Mucosa of descending colon (tissue), 3 donors: ENCODE measurements around the gene SSBP3. TPM values are rescaled to one million over a fixed set of nuclear protein-coding genes. Genes with fewer than 3 reads are reported as not detected.

Source experiments
- ATAC-seq: fragments of 200-7000 bp; cut with Tn5 transposase; one replicate; pipeline ENCODE4 v1.9.1; 2020; ENCODE audit warnings: mild to moderate bottlenecking, moderate library complexity
- DNase-seq, 3 donors: peaks; one replicate each; pipeline ENCODE4 v3.0.0-alpha.2; 2020
- H3K36me3 ChIP-seq: fragments of 200-600 bp; one replicate; pipeline ENCODE4 v1.8.0; 2021; ENCODE audit warnings: low read depth, mild to moderate bottlenecking
- H3K4me1 ChIP-seq: fragments of 200-600 bp; one replicate; pipeline ENCODE4 v1.8.0; 2021; ENCODE audit warnings: low read depth, mild to moderate bottlenecking
- H3K4me3 ChIP-seq: fragments of 200-600 bp; one replicate; pipeline ENCODE4 v1.8.0; 2021; ENCODE audit warnings: mild to moderate bottlenecking
- H3K9me3 ChIP-seq: fragments of 200-600 bp; one replicate; pipeline ENCODE4 v1.8.0; 2021; ENCODE audit warnings: mild to moderate bottlenecking
- intact Hi-C, 2 donors: fragments of 100-400 bp; cut with DNase I in 1 of 2; cut with micrococcal nuclease in 1 of 2; formaldehyde crosslinking; loops; one replicate each; pipeline versions ENCODE4 v1.11.0 to v1.11.1; 2022; cut with DNase I, micrococcal nuclease
- total RNA-seq, 3 donors: library from RNA; stranded (reverse); fragmentation: NEBNext Ultra II Directional in 2 of 3; extraction: Animal tissue kit (Norgen Biotek cat#: 25700) in 2 of 3; gene quantifications; one replicate each; pipeline versions ENCODE4 v1.2.1 to v1.2.4, GENCODE V29; 2021 to 2023
- TF ChIP-seq, protein P1 (sequence below): fragments of 200-600 bp; IDR thresholded peaks from one replicate; pipeline ENCODE4 v1.8.0; 2022; ENCODE audit warnings: antibody characterized with exemption, mild to moderate bottlenecking
- donor health status: DM: no; HTN: no; CAD: no; lungs with moderate emphysema.
- donor health status: DM: no; HTN: no; CAD: no.
- donor health status: DM: no; HTN: yes; CAD: no.

Gene SSBP3
- total RNA-seq, 3 donors from 2014 or later: 77.8 to 85.1 (median 82.0) TPM

DNA sequence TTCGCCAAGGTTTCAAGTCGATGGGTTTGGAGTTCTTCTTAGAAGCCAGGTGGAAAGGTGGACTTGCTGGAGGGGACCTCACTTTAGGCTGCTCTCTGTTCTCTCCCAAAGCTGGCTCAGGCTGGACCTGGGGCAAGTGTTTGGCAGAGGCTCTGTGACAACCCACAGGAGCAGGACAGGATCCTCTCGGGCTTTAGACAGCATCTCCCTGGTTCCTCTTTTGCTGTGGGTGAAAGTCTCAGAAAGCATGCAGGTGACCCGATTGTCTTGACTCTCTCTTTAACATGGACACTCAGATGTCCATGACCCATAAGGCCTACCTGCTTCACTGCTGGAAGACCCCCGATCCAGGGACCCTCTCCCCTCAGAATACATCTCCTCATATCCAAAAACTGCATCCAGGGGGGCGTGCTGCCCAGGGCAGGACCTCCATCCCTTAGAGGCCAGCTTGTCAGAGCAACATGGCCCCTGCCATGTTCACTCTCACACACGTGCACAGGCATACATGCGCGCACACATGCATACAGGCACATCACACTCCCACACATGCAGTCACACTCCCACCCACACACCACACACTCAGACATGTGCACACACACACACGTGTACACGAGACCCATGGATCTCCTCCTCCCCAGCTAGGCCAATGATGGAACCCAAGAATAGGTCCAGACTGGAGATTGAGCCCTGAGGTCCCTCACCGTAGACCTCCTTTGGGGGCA, 184.9 kb downstream of the SSBP3 start:
- peaks cover 6% of the 10 kb centered on the region for H3K36me3 ChIP-seq
- TF ChIP-seq, protein P1, sequence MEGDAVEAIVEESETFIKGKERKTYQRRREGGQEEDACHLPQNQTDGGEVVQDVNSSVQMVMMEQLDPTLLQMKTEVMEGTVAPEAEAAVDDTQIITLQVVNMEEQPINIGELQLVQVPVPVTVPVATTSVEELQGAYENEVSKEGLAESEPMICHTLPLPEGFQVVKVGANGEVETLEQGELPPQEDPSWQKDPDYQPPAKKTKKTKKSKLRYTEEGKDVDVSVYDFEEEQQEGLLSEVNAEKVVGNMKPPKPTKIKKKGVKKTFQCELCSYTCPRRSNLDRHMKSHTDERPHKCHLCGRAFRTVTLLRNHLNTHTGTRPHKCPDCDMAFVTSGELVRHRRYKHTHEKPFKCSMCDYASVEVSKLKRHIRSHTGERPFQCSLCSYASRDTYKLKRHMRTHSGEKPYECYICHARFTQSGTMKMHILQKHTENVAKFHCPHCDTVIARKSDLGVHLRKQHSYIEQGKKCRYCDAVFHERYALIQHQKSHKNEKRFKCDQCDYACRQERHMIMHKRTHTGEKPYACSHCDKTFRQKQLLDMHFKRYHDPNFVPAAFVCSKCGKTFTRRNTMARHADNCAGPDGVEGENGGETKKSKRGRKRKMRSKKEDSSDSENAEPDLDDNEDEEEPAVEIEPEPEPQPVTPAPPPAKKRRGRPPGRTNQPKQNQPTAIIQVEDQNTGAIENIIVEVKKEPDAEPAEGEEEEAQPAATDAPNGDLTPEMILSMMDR: no peak
- ATAC-seq: no peak
- no peak for DNase-seq
- no peaks in the 10 kb centered on the region for H3K9me3 ChIP-seq
- intact Hi-C loops: no loop called here
- H3K4me3 ChIP-seq: no peak overlapping the region
- H3K4me1 ChIP-seq: peaks cover 12% of the 10 kb centered on the region

DNA sequence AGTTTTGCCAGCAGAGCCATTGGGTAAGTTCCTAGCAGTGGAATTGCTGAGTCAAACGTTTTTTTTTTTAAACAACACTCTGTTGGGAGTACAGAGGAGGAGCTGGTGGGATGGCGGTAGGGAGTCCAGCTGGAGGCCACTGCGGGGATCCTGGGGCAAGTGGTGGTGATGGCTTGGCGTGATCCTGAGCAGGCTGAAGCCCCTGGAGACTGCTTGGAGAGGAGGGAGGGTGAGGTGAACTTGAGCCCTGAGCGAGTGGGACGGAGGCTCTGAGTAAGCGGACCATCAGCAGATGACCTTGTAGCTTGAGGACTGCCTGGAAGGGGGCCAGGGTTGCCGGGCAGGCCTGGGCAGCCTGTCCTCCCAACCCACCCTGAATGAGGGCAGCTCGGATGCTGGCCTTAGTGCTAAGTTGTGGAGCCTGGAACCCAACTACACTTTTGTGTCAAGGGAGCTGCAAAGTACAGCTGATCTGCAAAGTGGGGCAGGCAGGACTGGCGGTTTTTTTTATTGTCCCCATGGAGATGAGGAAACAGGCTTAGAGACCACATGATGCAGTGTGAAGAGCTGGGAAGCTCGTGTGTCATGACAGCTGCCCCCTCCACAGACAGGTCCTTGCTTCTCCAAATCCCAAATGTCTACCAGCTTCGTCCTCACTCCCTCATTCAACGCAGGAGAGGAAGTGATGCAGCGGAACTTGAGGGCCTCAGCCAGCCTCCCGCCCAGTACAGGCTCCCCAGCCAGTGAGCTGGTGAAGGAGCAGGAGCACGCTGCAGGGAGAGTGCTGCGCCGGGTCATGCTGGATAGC, 186.0 kb downstream of the SSBP3 start:
- H3K36me3 ChIP-seq: peaks cover 9% of the 10 kb centered on the region
- peak in 2 of 3 donors; percentile 29 to 59 for DNase-seq
- TF ChIP-seq, protein P1: no peak
- no peaks in the 10 kb centered on the region for H3K9me3 ChIP-seq
- H3K4me1 ChIP-seq: peaks cover 12% of the 10 kb centered on the region
- peak; percentile 21 for ATAC-seq
- intact Hi-C loops: no loop called here
- no peak overlapping the region for H3K4me3 ChIP-seq

DNA sequence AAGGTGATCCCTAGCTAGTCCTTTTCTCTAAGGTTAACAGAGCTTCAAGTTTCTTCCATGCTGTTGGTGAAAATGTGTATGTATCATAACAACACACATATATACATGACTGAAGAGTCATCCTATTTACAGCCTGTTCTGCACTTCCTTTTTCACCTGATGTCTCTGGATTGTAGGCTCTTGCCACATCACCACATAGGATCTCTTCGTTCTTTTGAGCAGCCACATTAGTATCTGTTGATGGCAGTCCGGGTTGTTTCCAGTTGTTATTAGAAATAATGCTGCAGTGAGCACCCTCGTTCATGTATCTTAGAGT, 186.5 kb downstream of the SSBP3 start:
- Histone ChIP-seq H3K4me1 (peaks cover 12% of the 10 kb centered on the region), H3K4me3 (no peak overlapping the region), H3K36me3 (peaks cover 9% of the 10 kb centered on the region), H3K9me3 (no peaks in the 10 kb centered on the region)
- peak; percentile 26 for ATAC-seq
- no peak for DNase-seq
- TF ChIP-seq, protein P1: no peak
- intact Hi-C loops: loop anchor here in 1 of 2 donors (5.0 kb wide), 1 partner anchor 222 kb away; no protein-coding TSS in a partner anchor

DNA sequence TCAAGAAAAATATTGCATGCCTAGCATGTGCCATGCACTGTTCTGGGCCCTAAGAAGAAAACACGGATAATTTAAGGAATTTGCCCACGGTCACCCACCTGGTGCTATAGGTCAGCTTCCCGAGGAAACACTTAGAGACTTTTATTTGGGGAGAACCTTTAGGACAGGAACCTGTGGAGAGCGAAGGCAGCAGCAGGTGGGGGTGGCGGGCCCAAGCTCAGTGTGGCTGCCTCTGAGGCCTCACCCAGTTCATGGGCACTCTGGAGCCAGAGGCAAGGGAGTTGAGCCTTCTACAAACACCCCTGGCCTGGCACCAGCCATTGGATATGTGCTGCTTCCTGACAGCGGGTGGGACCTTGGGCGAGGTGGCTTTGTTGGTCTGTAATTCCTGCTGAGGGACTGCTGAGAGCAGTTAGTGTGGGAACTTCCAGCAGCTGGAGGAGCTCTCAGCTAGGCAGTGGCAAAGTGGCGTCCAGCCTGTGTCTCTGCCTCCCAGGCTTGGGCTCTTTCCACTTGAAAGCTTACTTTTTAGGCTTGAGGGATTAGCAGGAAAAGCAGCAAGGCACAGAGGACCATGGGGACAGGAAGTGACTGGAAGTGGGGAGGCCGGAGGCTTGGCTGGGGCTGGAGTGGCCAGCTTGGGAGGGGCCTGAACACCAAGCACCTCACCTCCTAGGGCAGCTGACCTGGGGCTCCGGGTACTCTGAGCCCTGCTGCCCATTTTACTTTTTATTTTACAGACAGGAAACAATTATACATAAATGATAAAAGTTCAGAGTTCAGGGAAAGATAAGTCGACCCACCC, 187.1 kb downstream of the SSBP3 start:
- H3K4me1 ChIP-seq: peaks cover 12% of the 10 kb centered on the region
- TF ChIP-seq, protein P1: no peak
- ATAC-seq (peak; percentile 55), DNase-seq (peak in 2 of 3 donors; percentile 51 to 52)
- H3K4me3 ChIP-seq: no peak overlapping the region
- intact Hi-C loops: loop anchor here in 1 of 2 donors (5.0 kb wide), 1 partner anchor 222 kb away; no protein-coding TSS in a partner anchor
- peaks cover 14% of the 10 kb centered on the region for H3K36me3 ChIP-seq
- no peaks in the 10 kb centered on the region for H3K9me3 ChIP-seq

DNA sequence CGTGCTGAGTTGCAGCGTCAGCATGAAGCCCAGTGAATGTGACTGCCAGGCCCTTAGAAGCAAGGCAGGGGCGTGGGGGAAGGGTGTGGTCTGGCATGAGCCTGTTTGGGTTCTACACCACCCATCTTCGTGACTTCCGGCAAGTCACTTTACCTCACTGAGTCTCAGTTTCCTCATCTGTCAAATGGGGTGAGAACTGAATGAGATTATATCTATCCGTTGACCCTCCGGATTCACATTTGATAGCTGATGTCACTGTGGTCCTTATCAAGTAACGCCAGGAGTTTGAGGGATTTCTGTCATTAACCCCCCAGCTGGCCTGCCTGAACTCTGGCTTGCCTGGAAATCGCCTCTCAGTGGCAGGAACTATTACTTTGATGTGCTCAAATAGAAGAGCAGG, 190.7 kb downstream of the SSBP3 start:
- DNase-seq (no peak), ATAC-seq (no peak)
- Histone ChIP-seq H3K4me3 (no peak overlapping the region), H3K4me1 (peaks cover 12% of the 10 kb centered on the region), H3K9me3 (no peaks in the 10 kb centered on the region), H3K36me3 (peaks cover 14% of the 10 kb centered on the region)
- intact Hi-C loops: loop anchor here in 1 of 2 donors (5.0 kb wide), 1 partner anchor 218 kb away; no protein-coding TSS in a partner anchor
- TF ChIP-seq, protein P1: no peak
